GM12801 (cell line): ENCODE results near the gene CHD3.

ENCODE experiments used
- TF ChIP-seq, protein P1 (sequence below): IDR thresholded peaks from one replicate; pipeline ENCODE4 v1.5.1; 2011; ENCODE audit warnings: control low read depth; ENCODE audit not compliant: insufficient read length; ENCODE audit errors: extremely low read depth

The CHD3 gene

DNA sequence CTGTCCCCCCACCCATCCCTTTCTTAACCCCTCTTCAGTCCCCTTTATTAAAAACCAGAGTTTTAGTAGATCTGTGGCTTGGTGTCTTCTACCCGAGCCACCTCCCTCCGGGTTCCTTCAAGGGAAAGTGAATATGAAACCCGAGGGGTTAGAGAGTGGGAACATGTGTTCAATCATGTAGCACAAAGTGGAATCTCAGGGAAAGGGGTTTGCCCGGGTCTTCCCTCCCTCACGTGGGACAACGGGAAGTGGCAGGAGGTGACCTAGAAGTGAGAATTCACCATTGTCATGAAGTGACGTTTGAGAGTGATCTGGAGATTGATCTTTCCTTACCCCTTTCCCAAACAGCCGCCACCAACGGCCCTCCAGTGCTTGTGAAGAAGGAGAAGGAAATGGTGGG is 22.5 kb downstream of the CHD3 start:
- TF ChIP-seq, protein P1, sequence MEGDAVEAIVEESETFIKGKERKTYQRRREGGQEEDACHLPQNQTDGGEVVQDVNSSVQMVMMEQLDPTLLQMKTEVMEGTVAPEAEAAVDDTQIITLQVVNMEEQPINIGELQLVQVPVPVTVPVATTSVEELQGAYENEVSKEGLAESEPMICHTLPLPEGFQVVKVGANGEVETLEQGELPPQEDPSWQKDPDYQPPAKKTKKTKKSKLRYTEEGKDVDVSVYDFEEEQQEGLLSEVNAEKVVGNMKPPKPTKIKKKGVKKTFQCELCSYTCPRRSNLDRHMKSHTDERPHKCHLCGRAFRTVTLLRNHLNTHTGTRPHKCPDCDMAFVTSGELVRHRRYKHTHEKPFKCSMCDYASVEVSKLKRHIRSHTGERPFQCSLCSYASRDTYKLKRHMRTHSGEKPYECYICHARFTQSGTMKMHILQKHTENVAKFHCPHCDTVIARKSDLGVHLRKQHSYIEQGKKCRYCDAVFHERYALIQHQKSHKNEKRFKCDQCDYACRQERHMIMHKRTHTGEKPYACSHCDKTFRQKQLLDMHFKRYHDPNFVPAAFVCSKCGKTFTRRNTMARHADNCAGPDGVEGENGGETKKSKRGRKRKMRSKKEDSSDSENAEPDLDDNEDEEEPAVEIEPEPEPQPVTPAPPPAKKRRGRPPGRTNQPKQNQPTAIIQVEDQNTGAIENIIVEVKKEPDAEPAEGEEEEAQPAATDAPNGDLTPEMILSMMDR, result no peak

DNA sequence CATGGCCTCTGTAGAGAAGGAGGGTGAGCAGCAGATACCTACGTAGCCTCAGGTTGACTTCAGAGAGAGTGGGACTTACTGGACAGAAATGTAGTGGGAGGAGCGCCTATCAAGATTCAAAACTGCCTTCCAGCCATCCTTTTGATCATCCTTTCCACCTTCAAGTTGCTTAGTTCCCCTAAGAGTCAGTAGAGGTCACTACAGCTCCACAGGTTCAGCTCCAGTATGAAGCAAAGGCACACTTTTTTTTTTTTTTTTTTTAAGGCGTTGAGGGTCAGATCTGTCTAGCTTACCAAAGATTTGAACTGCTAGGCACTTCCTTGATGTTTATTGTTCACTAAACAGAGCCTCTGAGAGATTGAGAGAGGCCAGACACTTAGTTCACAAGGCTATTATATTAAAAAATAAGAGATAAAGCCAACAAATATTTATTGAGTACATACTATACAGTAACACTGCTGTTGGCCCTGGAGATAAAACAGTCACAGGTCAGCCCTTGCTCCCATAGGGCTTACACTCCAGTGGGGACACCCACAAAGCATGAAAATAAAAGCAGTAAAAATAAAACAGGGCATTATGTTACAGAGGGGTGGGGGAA is 24.4 kb downstream of the CHD3 start:
- TF ChIP-seq, protein P1, result no peak

DNA sequence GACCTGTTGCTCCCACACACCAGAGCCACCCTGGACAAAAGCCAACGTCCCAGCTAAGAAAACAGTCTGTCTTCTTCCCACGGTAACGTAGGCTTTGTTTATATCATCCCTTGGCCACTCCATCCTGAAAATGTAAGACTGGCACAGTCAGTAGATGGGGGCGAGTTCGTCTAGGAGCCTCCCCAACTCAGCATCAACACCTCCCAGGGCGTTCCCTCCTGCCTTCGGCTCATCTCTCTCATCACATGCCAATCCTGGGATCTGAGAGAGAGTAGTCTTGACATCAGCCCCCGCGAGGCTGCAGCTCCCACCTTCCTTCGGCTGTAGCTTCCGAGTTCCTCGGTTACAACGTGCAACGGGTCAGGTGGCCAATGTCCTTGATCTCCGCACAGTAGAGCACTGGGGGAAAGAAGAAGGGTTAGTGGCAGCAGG is 26.6 kb downstream of the CHD3 start:
- TF ChIP-seq, protein P1, result no peak

DNA sequence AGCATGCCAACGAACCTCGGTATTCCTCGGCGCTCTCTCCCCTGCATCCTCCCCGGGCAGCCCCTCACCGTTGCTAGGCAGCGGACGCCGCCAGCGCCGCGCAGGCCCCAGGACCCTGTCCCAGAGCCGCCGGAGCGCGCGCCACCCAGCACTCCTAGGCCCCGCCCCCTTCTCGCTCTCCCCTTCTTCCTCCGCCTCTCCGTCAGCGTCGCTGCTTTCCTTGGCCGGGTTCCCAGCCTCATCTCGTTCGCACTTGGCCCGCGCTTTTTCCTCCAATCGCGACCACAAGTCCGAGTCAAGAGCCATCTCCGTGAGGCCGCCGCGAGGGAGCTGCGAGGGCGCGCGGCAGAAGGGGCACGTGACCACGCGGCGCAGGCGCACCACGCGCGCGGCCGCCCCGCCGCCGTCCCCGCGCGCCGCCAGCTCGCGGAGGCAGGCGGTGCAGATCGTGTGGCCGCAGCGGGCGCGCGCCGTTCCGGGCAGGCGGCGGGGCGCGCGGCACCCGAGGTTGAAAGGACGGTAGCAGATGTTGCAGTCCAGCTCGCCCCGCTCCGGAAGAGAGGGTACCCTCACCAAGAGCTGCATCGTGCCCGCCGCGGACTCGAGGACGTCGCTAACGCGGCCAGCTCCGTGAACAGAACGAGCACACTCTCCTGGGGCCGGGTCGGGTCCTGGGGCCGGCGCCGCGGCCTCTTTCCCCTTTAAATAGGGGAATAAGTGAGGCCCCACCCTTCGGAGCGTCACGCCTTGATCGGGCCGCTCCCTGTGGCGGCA is 27.2 kb downstream of the CHD3 start, which contains the start of gene RNF227:
RNF227 (minus strand) TSS at position 679 of the 774 bp plus-strand sequence; CDS start at position 585, 94 bp downstream.
- TF ChIP-seq, protein P1, result no peak

DNA sequence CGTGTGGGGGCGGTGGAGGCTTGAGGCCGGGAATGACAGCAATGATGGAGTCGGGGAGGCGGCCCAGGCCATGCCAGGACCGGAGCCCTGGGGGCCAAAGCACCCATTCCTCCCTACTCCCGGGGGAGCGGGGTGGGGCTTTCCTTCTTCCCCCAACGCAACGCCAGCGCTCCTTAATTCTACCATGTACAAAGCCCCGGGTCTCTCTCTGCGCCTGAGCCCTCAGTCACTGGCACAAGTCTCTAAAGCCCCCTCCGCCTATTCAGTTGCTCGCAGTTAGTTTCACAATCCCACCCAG is 27.7 kb downstream of the CHD3 start:
- TF ChIP-seq, protein P1, result no peak

DNA sequence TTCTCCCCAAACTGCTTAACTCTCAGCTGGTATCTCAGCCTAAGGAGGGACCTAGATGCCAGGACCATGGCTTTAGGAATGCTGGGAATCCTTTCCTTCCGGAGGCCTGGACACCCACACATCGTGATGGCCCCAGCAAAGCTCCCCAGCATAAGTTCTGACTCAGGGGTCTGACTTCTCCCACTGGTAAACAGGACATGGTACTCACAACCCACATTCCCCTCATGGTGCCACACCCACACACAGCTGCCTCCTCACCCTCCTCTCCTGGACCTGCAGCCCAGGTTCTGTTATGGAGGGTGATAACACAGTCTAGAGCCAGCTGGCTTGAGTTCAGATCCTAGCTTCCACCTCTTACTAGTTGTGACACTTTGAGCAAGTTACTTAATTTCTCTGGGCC is 28.2 kb downstream of the CHD3 start:
- TF ChIP-seq, protein P1, result no peak

DNA sequence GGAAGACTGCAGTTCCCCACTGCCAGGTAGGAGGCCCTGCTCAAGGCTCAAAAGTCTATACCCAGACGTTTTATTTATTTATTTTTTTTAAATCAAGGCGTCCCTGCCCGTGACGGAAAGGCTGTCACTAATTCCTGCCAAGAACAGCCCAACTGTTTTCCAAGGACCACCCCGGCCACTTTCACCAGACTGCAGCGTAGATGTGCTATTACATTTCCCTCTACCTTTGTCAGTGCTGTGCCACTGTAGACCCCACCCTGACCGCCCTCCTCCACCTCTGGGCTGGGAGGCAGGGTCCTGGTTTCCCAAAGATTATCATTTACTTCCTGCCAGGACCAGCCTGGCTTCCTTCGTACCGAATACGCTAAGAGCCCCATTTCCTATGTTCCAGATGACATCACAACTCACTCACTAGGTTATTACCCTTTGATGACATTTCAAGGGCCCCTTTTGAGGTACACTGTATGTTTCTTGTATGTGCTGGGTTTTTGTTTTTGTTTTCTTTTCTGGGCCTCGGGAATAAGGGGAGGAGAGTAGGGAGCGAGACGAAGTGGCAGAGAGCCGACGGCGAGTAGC is 33.8 kb downstream of the CHD3 start:
- TF ChIP-seq, protein P1, result no peak
